ENCODE data around the gene DDX31.

Gene DDX31

DNA sequence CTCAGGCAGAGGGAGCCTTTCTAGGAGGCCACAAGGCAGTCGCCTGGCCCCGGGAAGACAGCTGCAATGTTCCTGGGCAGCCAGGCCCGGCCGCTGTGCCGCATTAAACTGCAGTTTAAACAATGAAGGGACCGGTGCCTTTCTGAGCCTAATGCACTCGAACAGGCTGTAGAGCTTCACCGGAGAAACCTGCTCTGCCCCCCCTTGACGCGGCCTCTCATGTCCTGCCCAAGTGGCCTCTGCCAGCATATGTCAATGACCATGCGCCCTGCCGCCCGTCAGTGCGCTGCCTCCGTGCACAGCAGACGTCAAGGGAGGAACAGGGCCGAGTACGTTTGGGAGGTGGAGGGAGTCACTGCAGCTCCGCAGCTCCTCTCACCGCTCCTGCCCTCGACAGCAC is 125.8 kb downstream of the DDX31 start:
- no peak for DNase-seq

GRCh38 chr9:132543251-132543650 is 126.5 kb downstream of the DDX31 start:
- no peak for DNase-seq

All from stimulated activated CD4-positive, alpha-beta T cell treated with anti-CD3 and anti-CD28 coated beads, Interleukin-2, amount 100 ng/mL, for 24 hours (primary cell).